ENCODE measurements around the gene VDR.

Gene VDR

GRCh38 chr12:47862167-47862750, 42.5 kb downstream of the VDR start:
- TF ChIP-seq POLR2A (IDR thresholded peaks at IDR 0.05; ENCODE audit: low read depth, low read length): no peak
- DNase-seq (ENCODE audit: insufficient read length, low spot score) (no peak), FAIRE-seq (no peak)

DNA sequence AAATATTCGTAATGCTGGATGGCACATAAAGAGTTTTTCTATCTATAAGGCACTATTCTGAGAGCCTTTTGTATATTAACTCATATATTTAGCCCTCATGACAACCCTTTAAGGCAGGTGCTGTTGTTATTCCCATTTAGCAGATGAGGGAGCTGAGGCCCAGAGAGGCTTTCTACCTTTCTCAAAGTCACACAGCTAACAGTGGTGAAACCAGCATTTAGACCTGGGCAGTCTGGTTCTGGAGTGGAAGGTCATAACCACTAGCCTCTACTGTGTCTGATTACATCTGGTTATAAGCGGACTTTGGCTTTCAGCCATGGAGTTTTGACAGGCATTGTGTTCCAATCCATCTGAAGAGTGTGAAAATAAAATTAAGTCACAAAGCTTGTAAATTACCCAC, 43.9 kb downstream of the VDR start:
- no peak for DNase-seq (ENCODE audit: insufficient read length, low spot score)
- no peak for TF ChIP-seq POLR2A (IDR thresholded peaks at IDR 0.05; ENCODE audit: low read depth, low read length)
- no peak for FAIRE-seq

DNA sequence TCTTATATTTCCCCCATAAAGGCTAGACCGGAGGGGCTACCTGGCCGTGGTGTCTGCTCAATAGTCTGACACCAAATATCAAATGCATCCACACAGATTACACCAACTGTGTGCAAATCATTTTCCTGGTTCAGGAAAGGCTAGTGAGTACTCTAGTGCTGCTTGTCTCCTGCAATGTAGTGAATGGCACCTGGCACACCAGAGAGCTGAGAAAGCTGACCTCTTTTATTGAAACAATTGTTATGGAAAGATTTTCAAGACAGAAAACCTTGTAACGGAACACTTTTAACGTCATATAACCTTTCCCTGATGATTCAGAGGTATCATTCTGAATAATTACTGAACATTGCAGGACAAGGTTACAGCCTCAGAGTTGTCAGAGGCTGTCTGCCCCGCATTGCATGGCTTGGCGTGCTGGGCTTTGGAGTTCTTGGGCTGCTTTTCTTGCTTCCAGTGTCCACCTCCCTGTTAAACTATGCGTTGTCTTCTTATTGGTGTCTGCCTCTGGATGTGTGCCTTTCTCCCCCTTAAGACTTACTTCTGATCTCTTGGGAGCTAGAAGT, 44.4 kb downstream of the VDR start:
- DNase-seq (ENCODE audit: insufficient read length, low spot score) (no peak), FAIRE-seq (no peak)
- no peak for TF ChIP-seq POLR2A (IDR thresholded peaks at IDR 0.05; ENCODE audit: low read depth, low read length)

DNA sequence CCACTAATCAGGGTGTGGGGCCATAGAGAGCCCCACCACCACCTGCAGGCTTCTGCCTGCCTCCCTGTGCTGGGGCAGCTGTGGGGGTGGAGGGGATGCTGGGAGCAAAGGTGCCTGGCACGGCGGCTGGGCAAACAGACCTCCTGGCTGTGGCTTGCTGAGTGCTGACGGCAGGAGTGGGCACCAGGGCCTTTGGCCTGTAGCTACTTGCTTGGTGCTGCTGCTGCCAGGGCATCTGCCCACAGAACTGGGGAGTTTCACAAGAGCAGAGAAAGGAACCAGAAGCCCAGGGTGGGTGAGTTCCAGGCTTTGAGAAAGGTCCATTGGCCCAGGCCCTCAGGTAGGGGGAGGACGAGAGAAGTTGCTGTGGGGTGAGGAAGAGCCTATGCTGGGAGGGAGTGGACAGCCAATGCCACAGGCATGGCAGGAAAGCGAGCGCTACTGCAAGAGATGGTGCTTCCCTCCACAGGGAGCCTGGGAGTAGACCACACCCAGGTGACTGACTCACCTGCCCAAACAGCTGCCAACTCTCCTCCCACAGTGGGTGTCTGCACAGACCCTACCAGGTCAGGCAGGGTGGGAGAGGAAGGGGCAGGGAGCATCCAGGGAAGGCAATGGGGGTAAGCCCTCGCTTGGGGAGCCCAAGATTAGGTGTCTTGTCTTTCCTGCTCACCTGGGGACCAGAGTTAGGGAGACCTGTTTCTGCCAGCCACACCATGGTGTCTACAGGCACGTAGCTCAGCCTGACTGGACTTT, 46.1 kb downstream of the VDR start:
- FAIRE-seq (no peak), DNase-seq (ENCODE audit: insufficient read length, low spot score) (no peak)
- TF ChIP-seq POLR2A (IDR thresholded peaks at IDR 0.05; ENCODE audit: low read depth, low read length): no peak

GRCh38 chr12:47856721-47857575, 47.8 kb downstream of the VDR start:
- DNase-seq (ENCODE audit: insufficient read length, low spot score): no peak
- no peak for TF ChIP-seq POLR2A (IDR thresholded peaks at IDR 0.05; ENCODE audit: low read depth, low read length)
- FAIRE-seq: no peak

GRCh38 chr12:47856094-47856493, 48.7 kb downstream of the VDR start:
- no peak for FAIRE-seq
- no peak for DNase-seq (ENCODE audit: insufficient read length, low spot score)
- no peak for TF ChIP-seq POLR2A (IDR thresholded peaks at IDR 0.05; ENCODE audit: low read depth, low read length)

GRCh38 chr12:47855502-47855901, 49.3 kb downstream of the VDR start:
- no peak for FAIRE-seq
- no peak for TF ChIP-seq POLR2A (IDR thresholded peaks at IDR 0.05; ENCODE audit: low read depth, low read length)
- no peak for DNase-seq (ENCODE audit: insufficient read length, low spot score)

- no peak for FAIRE-seq
- DNase-seq (ENCODE audit: insufficient read length, low spot score): no peak
These were observed 50.3 kb downstream of the VDR start for GRCh38 chr12:47854531-47854930.

DNA sequence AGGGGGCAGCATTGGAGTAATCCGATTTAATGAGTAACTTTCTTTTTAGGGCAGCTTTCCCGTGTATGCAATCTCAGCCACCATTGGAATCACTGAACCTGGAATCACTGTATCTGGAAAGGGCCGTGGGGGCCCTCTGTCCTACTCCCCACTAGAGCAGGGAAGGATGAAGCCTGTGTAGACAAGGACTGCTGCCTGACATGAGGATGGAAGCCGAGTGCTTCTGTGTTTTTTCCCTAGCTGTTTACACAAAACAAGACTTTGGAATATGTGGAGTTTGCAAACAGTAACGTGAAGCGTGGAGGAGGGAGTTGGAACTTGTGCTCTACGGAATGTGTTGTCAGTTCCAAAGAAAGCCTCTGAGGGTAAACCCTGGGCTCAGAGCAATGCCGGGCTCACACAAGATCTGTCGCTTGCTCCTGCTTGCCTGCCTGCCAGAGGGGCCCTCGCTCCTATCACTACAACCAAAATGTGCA, 52.7 kb downstream of the VDR start:
- FAIRE-seq (no peak), DNase-seq (ENCODE audit: insufficient read length, low spot score) (no peak)
- no peak for TF ChIP-seq POLR2A (IDR thresholded peaks at IDR 0.05; ENCODE audit: low read depth, low read length)

More at GRCh38 chr12:47854531-47854930, 50.3 kb downstream of the VDR start:
- TF ChIP-seq POLR2A (IDR thresholded peaks at IDR 0.05; ENCODE audit: low read depth, low read length): no peak

DNA sequence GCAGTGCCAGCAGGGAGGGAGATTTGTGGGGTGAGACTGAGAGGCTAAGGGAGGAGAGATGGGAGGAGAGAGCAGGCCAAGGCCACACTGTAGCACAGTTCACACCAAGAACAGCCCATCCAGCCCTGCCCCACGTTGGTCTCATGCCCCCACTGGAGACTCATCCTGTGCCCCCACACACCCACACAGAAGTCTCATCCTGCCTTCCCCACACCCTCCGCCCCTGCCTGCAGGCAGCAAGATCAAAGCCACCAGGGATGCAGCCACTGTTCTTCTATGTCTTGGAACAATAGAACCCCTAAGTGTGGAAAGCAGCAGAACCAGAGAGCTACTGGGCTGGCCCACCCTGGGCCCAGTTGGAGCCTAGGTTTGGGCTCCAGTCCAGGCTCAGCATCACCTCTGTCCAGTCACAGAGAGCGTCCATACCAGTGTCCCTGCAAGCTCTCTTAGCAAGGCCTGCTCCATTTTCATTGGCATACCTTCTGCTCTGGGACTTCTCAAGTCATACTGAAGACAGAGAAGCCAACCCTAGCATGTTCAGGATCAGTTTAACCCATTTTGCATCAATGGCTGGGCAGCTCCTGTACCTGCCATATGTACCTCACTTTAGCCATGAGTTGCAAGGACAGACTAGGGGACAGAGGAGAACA, 53.4 kb downstream of the VDR start:
- no peak for FAIRE-seq
- DNase-seq (ENCODE audit: insufficient read length, low spot score): no peak
- no peak for TF ChIP-seq POLR2A (IDR thresholded peaks at IDR 0.05; ENCODE audit: low read depth, low read length)

DNA sequence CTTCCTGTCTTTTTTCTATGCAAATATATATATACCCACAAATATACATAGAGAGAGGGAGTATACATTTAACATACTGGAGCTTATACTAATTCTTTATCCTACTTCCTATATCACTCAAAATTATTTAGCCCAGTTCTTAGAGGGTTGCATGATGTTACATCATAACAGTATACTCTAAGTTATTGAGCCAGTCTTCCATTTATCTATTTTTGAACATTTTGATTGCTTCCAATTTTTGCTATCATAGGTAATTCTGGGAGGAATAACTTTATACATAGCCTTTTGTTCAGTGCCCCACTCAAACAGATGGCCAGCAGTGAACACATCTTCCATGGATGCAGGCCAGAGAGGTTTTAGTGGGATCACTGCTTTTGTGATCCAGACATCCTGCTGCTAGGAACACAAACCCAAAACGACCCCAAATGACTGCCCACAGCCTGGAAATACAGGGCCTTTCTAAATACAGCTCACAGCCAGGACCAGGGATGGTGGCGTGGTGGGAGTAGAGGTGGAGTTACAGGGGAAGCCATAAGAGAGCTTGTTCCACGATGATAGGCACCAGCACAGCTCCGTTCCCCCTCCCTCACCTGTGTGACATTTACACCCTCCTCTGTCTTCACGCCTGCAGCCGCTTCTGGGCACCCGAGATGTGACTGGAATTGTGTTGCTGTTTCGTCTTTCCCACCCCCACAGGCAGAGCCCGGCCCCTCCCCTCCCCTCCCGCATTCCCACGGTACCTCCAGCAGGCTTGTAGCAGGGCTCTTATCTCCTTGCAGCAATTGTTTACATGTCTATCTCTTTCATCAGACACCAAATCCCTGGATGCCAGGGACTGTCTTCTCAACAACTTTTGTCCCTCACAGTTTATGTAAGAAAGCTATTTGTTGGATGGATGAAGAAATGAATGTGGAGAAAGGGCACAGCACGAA, 54.4 kb downstream of the VDR start:
- DNase-seq (ENCODE audit: insufficient read length, low spot score) (no peak), FAIRE-seq (no peak)
- TF ChIP-seq POLR2A (IDR thresholded peaks at IDR 0.05; ENCODE audit: low read depth, low read length): no peak

DNA sequence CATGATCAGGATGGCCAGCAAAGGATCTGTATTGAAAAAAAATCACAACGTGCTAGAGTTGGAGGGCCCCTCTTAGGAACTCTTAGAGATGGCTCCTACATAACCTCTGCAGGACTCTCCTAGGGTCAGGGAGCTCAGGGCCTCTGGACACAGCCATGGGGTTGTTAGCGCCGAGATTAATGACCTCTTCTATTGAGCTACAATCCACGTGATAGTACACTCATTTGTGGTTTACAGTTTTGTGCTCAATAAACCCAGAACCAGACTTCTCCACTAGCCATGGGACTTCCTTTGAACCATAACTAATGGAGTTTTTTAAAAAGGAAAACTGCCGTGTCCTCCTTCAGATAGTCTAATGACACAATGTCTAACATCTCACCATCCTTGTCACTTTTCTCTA, 55.5 kb downstream of the VDR start:
- DNase-seq (ENCODE audit: insufficient read length, low spot score) (no peak), FAIRE-seq (no peak)
- no peak for TF ChIP-seq POLR2A (IDR thresholded peaks at IDR 0.05; ENCODE audit: low read depth, low read length)

DNA sequence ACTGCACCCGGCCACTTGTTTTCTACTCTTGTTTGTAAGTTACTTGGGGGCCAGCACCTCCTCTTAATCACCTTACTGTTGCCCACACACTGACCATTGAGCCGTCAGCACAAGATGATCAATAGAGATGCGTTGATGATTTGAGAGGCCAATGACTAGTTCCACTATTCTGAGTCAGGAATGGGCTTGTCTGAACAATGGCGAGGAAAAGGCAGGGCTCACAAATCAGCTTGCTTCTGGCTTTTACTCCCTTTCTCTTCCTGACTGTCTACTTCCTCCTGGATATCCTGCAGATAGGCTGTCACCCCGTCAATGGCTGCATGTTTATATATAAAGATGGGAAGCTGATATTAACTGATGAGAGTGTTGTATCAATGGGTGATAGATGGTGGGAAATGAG, 55.9 kb downstream of the VDR start:
- DNase-seq (ENCODE audit: insufficient read length, low spot score): no peak
- FAIRE-seq: no peak
- TF ChIP-seq POLR2A (IDR thresholded peaks at IDR 0.05; ENCODE audit: low read depth, low read length): no peak

All from H54 (cell line).